GM10266 (cell line): Measurements from ENCODE around the gene SLC27A2.

Experiments used
- DNase-seq: peaks from one replicate; pipeline ENCODE4 v3.0.0; 2012; ENCODE audit errors: extremely low spot score
- CTCF ChIP-seq: IDR thresholded peaks from 2 replicates; pipeline ENCODE4 v1.5.1; 2012; ENCODE audit warnings: mild to moderate bottlenecking, low read depth; ENCODE audit not compliant: control insufficient read depth, insufficient read depth; ENCODE audit errors: missing control alignments

SLC27A2 gene

DNA sequence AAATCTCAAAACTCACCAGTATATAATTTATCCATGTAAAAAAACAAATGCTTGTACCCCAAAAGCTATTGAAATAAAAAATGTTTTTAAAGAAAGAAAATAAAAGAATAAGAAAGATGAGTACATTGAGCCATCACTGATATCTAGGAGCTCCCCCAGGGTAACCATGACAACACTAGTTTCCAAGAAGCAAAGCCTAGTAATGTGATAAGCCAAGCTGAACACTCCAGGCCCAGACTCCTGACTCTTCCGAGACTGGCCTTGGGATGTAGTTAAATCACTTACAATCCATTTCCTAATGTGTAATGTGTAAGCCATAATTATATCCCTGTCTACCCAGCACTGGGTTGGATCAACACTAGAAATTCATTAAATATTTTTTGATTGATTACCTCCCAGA, 41.9 kb upstream of the SLC27A2 start:
- DNase-seq = no peak

DNA sequence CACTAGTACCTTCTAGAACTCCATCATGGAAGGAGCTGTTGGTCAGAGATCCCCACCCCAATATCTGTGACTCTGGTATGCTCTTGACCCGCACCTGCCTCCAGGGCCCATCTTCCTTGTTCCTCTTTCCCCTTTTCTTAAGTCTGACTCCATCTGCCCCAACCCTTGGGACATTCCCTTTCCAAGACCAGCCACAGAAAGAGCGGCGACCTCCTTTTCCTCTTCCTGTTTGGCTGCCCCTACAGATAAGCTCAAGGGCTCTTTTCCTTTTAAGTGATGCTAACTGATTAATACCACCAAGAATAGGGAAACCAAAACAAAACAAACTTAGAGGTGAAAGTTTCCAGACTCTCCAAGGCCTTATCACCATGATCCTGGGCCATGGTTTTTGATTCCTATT, 41.0 kb upstream of the SLC27A2 start:
- TF ChIP-seq CTCF = no peak
- DNase-seq = no peak

More for the DNA sequence above, 41.9 kb upstream of the SLC27A2 start:
- TF ChIP-seq CTCF = no peak

- no peak for TF ChIP-seq CTCF
- DNase-seq = no peak
Observed at GRCh38 chr15:50141856-50142255, 40.1 kb upstream of the SLC27A2 start.

DNA sequence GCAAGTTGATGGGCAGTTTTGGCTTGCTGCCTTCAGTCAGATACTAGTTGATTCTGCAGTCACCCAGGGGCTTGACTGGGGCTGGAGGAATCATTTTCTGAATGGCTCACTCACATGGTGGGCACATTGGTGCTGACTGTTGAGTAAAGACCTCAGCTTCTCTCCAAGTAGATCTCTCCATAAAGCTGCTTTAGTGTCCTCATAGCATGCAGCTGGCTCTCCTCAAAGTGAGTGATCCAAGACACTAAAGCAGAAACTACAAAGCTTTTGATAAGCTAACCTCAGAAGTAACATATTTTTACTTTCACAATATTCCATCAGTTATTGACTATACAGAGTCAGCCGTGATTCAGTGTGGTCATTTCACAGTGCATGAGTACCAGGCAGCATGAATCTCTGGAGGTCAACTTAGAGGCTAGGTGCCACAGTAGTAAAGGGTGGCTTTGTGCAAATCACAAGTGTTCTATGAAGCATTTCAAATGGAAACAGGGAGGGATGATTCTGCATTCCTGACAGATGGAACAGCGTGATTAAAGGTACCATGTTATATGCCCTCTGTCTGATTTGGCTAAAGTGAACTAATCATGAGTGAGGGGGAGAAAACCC, 38.6 kb upstream of the SLC27A2 start:
- TF ChIP-seq CTCF = no peak

DNA sequence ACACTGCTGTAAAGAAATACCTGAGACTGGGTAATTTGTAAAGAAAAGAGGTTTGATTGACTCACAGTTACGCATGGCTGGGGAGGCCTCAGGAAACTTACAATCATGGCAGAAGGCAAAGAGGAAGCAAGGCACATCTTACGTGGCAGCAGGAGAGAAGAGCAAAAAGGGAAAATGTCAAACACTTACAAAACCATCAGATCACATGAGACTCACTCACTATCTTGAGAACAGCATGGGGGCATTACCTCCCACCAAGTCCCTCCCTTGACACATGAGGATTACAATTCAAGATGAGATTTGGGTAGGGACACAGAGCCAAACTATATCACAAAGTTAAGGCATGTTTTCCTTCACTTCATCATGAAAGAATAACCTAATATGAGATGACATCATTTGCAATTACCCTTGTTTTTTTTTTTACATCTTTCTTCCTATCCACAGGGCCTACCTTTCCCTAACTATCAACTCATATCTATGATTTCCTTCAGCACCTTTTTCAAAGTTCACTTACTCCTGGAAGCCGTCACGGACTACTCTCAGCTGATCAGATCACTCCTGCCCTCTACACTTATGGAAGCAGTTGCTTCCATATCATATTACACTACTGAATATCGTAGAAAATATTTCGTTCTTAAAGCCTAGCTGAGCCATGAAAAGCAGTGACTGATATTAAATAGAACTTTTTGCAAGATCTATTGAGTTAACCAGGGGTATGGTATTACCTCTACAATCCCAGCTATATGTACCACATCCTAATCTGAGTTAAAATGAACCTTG, 37.5 kb upstream of the SLC27A2 start:
- DNase-seq = no peak
- TF ChIP-seq CTCF = no peak

More for the DNA sequence above, 38.6 kb upstream of the SLC27A2 start:
- DNase-seq = no peak

DNA sequence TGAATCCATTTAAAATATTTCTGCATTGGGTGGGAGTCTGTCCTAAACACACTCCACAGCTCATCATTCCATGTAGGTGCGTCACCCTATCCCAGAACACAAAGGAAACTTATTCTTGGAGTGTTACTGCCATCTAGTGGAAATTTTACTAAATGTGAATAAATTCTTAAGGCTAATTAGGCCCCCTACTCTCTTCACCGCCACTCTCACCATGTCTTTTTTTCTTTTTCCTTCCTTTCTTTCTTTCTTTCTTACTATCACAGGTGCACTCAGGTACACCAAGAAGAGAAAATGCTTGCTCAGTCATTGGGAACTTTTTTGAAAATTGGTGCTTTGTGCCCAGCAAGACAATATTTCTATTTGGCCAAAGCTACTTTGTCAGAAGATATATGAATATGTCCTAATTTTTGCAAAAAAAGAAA, 36.5 kb upstream of the SLC27A2 start:
- peak; percentile 42 for DNase-seq
- peak; percentile 50 for TF ChIP-seq CTCF

- TF ChIP-seq CTCF = no peak
- DNase-seq = no peak
Observed at GRCh38 chr15:50146632-50147031, 35.4 kb upstream of the SLC27A2 start.
